Neural progenitor cell (in vitro differentiated cells): ENCODE results near the gene LRRC32. TPM values are rescaled to one million over a fixed set of nuclear protein-coding genes. Genes with fewer than 3 reads are reported as not detected.

Experiments
- DNase-seq: peaks from one replicate; pipeline ENCODE4 v3.0.0-alpha.2; 2016; ENCODE audit warnings: low spot score
- H2AFZ ChIP-seq: fragments of 200-600 bp; sonication (generic); replicated peaks from 2 replicates; pipeline ENCODE4 v1.6.1; 2016; ENCODE audit warnings: antibody characterized with exemption
- H3F3A ChIP-seq: fragments of 200-600 bp; sonication (generic); 2 replicates; pipeline ENCODE4 v1.6.1; 2016; ENCODE audit warnings: antibody characterized with exemption, low read depth
- H3K27ac ChIP-seq: fragments of 200-600 bp; sonication (generic); 2 replicates; pipeline ENCODE4 v1.5.1; 2016; ENCODE audit warnings: mild to moderate bottlenecking
- H3K27me3 ChIP-seq: fragments of 200-600 bp; sonication (generic); 2 replicates; pipeline ENCODE4 v1.6.1; 2016; ENCODE audit warnings: mild to moderate bottlenecking, moderate library complexity
- H3K36me3 ChIP-seq: fragments of 200-600 bp; sonication (generic); 2 replicates; pipeline ENCODE4 v1.5.1; 2016
- H3K4me1 ChIP-seq: fragments of 200-600 bp; sonication (generic); 2 replicates; pipeline ENCODE4 v1.6.1; 2016; ENCODE audit warnings: mixed run types
- H3K4me2 ChIP-seq: fragments of 200-600 bp; sonication (generic); 2 replicates; pipeline ENCODE4 v1.6.1; 2016
- H3K4me3 ChIP-seq: fragments of 200-600 bp; sonication (generic); 2 replicates; pipeline ENCODE4 v1.5.1; 2016
- H3K79me2 ChIP-seq: fragments of 200-600 bp; sonication (generic); 2 replicates; pipeline ENCODE4 v1.6.1; 2016; ENCODE audit warnings: low read depth
- H3K9ac ChIP-seq: fragments of 200-600 bp; sonication (generic); 2 replicates; pipeline ENCODE4 v1.6.1; 2016
- H3K9me3 ChIP-seq: fragments of 200-600 bp; sonication (generic); 2 replicates; pipeline ENCODE4 v1.5.1; 2016; ENCODE audit warnings: low read depth
- H4K20me1 ChIP-seq: fragments of 200-600 bp; sonication (generic); 2 replicates; pipeline ENCODE4 v1.6.1; 2016; ENCODE audit warnings: low read depth
- H3K27ac Mint-ChIP-seq: 3 replicates; pipeline ENCODE4 v1.8.0; 2021; ENCODE audit warnings: mixed read lengths
- H3K27me3 Mint-ChIP-seq: 2 replicates; pipeline ENCODE4 v1.8.0; 2022; ENCODE audit warnings: low read depth, mild to moderate bottlenecking, inconsistent platforms, moderate library complexity, mixed read lengths; ENCODE audit not compliant: insufficient read depth
- H3K36me3 Mint-ChIP-seq: 3 replicates; pipeline ENCODE4 v1.8.0; 2021; ENCODE audit warnings: mixed read lengths
- H3K4me1 Mint-ChIP-seq: 3 replicates; pipeline ENCODE4 v1.8.0; 2021; ENCODE audit warnings: mixed read lengths
- H3K4me3 Mint-ChIP-seq: 3 replicates; pipeline ENCODE4 v1.8.0; 2021; ENCODE audit warnings: mild to moderate bottlenecking, moderate library complexity, mixed read lengths
- H3K9me3 Mint-ChIP-seq: 3 replicates; pipeline ENCODE4 v1.8.0; 2020; ENCODE audit warnings: mixed read lengths
- EZH2 ChIP-seq: fragments of 200-600 bp; sonication (generic); IDR thresholded peaks from 2 replicates; pipeline ENCODE4 v1.6.1; 2017; ENCODE audit warnings: antibody characterized with exemption, mild to moderate bottlenecking, moderate library complexity
- EZH2phosphoT487 ChIP-seq: fragments of 200-600 bp; sonication (generic); IDR thresholded peaks from 2 replicates; pipeline ENCODE4 v1.6.1; 2017; ENCODE audit warnings: antibody characterized with exemption
- total RNA-seq: library from RNA; depleted of rRNA; stranded (reverse); fragments of >200 nt; gene quantifications from 2 replicates; pipeline ENCODE4 v1.2.3, GENCODE V29; 2015; ENCODE audit warnings: low replicate concordance
- TF ChIP-seq, protein P1 (sequence below): fragments of 200-600 bp; sonication (generic); IDR thresholded peaks from 2 replicates; pipeline ENCODE4 v1.5.1; 2017; ENCODE audit warnings: antibody characterized with exemption, mild to moderate bottlenecking

LRRC32 gene
- total RNA-seq, 1 donor from 2014 or later, result 0.21 TPM

DNA sequence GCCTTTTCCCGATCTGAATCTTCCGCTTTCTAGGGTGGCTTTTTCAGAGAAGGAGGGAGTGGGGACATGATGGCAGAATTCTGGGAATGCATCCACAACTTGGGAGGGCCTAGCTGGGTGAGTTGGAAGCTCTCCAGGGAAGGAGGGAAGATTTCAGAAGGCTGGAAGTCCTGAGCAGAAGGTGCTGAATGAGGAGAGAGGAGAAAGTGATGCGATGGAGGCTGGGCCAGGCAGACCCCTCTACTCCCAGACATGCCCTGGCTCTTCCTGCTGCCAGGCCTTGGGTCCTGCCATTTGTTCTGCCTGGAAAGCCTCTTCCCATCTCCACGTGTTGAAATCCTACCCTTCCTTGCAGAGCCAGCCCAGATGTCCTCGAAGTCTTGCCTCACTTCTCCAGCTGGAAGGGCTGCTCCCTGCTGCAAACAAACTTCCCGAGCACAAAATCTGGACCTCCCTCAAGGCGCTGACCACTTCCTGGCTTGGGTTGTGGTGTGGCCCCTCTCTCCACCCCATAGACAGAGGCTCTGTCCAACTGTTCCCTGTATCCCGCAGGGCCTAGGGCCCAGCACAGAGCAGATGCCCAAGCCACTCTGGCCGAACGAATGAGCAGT lies 16.8 kb downstream of the LRRC32 start:
- H3K4me3 ChIP-seq, result no peak overlapping the region
- H3F3A ChIP-seq, result no peaks in the 10 kb centered on the region
- Mint-ChIP-seq H3K9me3 (no peaks in the 10 kb centered on the region), H3K27ac (no peak overlapping the region), H3K4me1 (peaks cover 19% of the 10 kb centered on the region), H3K27me3 (peaks cover 15% of the 10 kb centered on the region), H3K4me3 (no peak overlapping the region), H3K36me3 (no peaks in the 10 kb centered on the region)
- H3K4me2 ChIP-seq, result no peak overlapping the region
- H2AFZ ChIP-seq, result peak overlapping the region; percentile 10
- DNase-seq, result no peak
- H3K36me3 ChIP-seq, result no peaks in the 10 kb centered on the region
- no peaks in the 10 kb centered on the region for H3K79me2 ChIP-seq
- no peaks in the 10 kb centered on the region for H3K4me1 ChIP-seq
- no peaks in the 10 kb centered on the region for H3K9me3 ChIP-seq
- H3K27me3 ChIP-seq, result no peaks in the 10 kb centered on the region
- no peaks in the 10 kb centered on the region for H4K20me1 ChIP-seq
- H3K27ac ChIP-seq, result no peak overlapping the region
- no peak overlapping the region for H3K9ac ChIP-seq
- TF ChIP-seq EZH2phosphoT487 (no peak), EZH2 (no peak)
- TF ChIP-seq, protein P1, sequence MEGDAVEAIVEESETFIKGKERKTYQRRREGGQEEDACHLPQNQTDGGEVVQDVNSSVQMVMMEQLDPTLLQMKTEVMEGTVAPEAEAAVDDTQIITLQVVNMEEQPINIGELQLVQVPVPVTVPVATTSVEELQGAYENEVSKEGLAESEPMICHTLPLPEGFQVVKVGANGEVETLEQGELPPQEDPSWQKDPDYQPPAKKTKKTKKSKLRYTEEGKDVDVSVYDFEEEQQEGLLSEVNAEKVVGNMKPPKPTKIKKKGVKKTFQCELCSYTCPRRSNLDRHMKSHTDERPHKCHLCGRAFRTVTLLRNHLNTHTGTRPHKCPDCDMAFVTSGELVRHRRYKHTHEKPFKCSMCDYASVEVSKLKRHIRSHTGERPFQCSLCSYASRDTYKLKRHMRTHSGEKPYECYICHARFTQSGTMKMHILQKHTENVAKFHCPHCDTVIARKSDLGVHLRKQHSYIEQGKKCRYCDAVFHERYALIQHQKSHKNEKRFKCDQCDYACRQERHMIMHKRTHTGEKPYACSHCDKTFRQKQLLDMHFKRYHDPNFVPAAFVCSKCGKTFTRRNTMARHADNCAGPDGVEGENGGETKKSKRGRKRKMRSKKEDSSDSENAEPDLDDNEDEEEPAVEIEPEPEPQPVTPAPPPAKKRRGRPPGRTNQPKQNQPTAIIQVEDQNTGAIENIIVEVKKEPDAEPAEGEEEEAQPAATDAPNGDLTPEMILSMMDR, result no peak

DNA sequence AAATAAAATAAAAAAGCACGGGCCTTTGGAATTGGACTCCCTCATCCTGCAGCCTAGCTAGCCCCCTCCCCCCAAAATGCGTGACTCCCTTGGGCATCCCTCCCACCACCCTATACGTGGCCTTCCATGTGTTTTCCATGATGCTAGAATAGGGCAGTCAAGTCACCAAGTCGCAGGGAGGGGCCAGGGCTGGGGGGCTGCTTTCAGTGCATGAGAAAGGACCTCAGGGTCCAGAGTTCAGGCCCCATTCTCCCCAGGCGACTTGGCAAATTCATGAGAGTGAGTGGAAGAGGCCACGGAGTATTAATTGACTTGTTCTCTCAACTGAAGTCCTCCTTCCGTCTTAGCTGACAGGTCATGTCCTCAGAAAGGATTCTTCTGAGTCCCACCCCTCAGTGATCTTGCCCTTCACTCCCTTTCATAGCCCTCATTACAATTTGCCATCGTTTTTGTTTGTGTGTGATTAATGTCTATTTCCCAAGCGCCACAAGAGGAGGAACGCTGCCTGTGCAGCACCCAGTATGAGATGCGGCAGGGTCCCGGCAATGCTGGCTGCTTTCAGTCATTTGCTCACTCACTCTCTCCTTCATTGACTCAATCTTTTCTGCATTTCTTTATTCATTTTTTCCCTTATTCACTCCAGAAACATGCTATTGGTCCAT lies 17.4 kb downstream of the LRRC32 start:
- H3K4me1 ChIP-seq, result no peaks in the 10 kb centered on the region
- Mint-ChIP-seq H3K9me3 (no peaks in the 10 kb centered on the region), H3K36me3 (no peaks in the 10 kb centered on the region), H3K27me3 (peaks cover 15% of the 10 kb centered on the region), H3K4me1 (peaks cover 19% of the 10 kb centered on the region), H3K4me3 (no peak overlapping the region), H3K27ac (no peak overlapping the region)
- H3K27ac ChIP-seq, result no peak overlapping the region
- H3K9me3 ChIP-seq, result no peaks in the 10 kb centered on the region
- peak overlapping the region; percentile 10 for H2AFZ ChIP-seq
- H3K36me3 ChIP-seq, result no peaks in the 10 kb centered on the region
- H3K79me2 ChIP-seq, result no peaks in the 10 kb centered on the region
- H4K20me1 ChIP-seq, result no peaks in the 10 kb centered on the region
- H3K4me3 ChIP-seq, result no peak overlapping the region
- H3K9ac ChIP-seq, result no peak overlapping the region
- no peak for TF ChIP-seq EZH2
- TF ChIP-seq, protein P1, result no peak
- TF ChIP-seq EZH2phosphoT487, result no peak
- H3K27me3 ChIP-seq, result no peaks in the 10 kb centered on the region
- no peaks in the 10 kb centered on the region for H3F3A ChIP-seq
- H3K4me2 ChIP-seq, result no peak overlapping the region
- DNase-seq, result no peak

- TF ChIP-seq, protein P1, result no peak
- TF ChIP-seq EZH2phosphoT487 (no peak), EZH2 (no peak)
- Histone ChIP-seq H3K79me2 (no peaks in the 10 kb centered on the region), H3K27ac (no peak overlapping the region), H3K9ac (no peak overlapping the region), H4K20me1 (no peaks in the 10 kb centered on the region), H3K27me3 (no peaks in the 10 kb centered on the region), H2AFZ (no peak overlapping the region), H3K9me3 (no peaks in the 10 kb centered on the region), H3K36me3 (no peaks in the 10 kb centered on the region), H3K4me3 (no peak overlapping the region), H3F3A (no peaks in the 10 kb centered on the region), H3K4me2 (no peak overlapping the region), H3K4me1 (no peaks in the 10 kb centered on the region)
- H3K9me3 Mint-ChIP-seq, result peaks cover 12% of the 10 kb centered on the region
- no peaks in the 10 kb centered on the region for H3K36me3 Mint-ChIP-seq
- no peak for DNase-seq
- peaks cover 8% of the 10 kb centered on the region for H3K27me3 Mint-ChIP-seq
- no peak overlapping the region for H3K4me3 Mint-ChIP-seq
- H3K4me1 Mint-ChIP-seq, result peaks cover 9% of the 10 kb centered on the region
- no peak overlapping the region for H3K27ac Mint-ChIP-seq
Observed at GRCh38 chr11:76649851-76650372, 20.6 kb downstream of the LRRC32 start.
